A549 treated with GW870086 at 1 μM for 4 hours (cell line): ENCODE measurements around the gene OFD1. TPM values are rescaled to one million over a fixed set of nuclear protein-coding genes. Genes with fewer than 3 reads are reported as not detected.

Experiments used
- total RNA-seq: library from RNA; stranded (reverse); fragments of 200-300 nt; extraction: Qiagen RNA extraction; gene quantifications from 5 replicates; pipeline ENCODE4 v1.2.3, GENCODE V29; 2022; ENCODE audit warnings: low read depth

Gene OFD1
- total RNA-seq: 11.9 to 12.8 TPM (median 12.3 TPM) in 5 replicates

GRCh38 chrX:13734278-13735172, at the start of gene OFD1, which contains the start of gene TRAPPC2:
Gene OFD1 (plus strand): TSS chrX:13734748. CDS start chrX:13735072, 324 bp downstream.
Gene TRAPPC2 (minus strand): TSS chrX:13734620. CDS start chrX:13719963, 14,657 bp downstream.

GRCh38 chrX:13688958-13689740, 45.4 kb upstream of the OFD1 start, which contains the start of gene RAB9A:
Gene RAB9A (plus strand): TSS chrX:13689128. CDS start chrX:13708747, 19,619 bp downstream.

GRCh38 chrX:13816643-13817627, 82.4 kb downstream of the OFD1 start, which contains the start of gene GPM6B:
Gene GPM6B (minus strand): TSS chrX:13817093. CDS start chrX:13816904, 189 bp downstream.

Other genes starting within 250 kb of the OFD1 start
- gene EGFL6, start 165.1 kb upstream of the OFD1 start, total RNA-seq: 0.05 to 0.06 TPM in 2 of 5 replicates, not detected in the others
- gene TCEANC, start 81.6 kb upstream of the OFD1 start, total RNA-seq: 0.51 to 0.91 TPM (median 0.64 TPM) in 5 replicates
- 29.9 to 35.4 TPM (median 34.6 TPM) in 5 replicates for gene RAB9A, start 45.6 kb upstream of the OFD1 start, total RNA-seq
- gene TRAPPC2, start 128 bp upstream of the OFD1 start, total RNA-seq: 6.4 to 9.3 TPM (median 7.7 TPM) in 5 replicates
- 0.08 to 0.14 TPM (median 0.14 TPM) in 3 of 5 replicates, not detected in the others for gene GPM6B, start 82.3 kb downstream of the OFD1 start, total RNA-seq